Endodermal cell (in vitro differentiated cells): ENCODE results near the gene ZC3H12A. TPM values are rescaled to one million over a fixed set of nuclear protein-coding genes. Genes with fewer than 3 reads are reported as not detected.
"Not testable (repeated sequence)": the region's sequence is repeated elsewhere in the genome, so short reads cannot be mapped to it uniquely, and the experiment has no call there.

Experiments
- DNase-seq: peaks from one replicate; pipeline ENCODE4 v3.0.0-alpha.2; 2017
- H3K27ac ChIP-seq: 2 replicates; pipeline ENCODE4 v1.5.1; 2013; ENCODE audit warnings: mild to moderate bottlenecking, low read depth, low read length, moderate library complexity
- H3K27me3 ChIP-seq: 2 replicates; pipeline ENCODE4 v1.6.1; 2013; ENCODE audit warnings: mild to moderate bottlenecking, low read length, moderate library complexity; ENCODE audit not compliant: insufficient read depth, control insufficient read depth, poor library complexity, severe bottlenecking
- H3K36me3 ChIP-seq: 2 replicates; pipeline ENCODE4 v1.7.0; 2013; ENCODE audit warnings: mild to moderate bottlenecking, low read length, moderate library complexity; ENCODE audit not compliant: control insufficient read depth, insufficient read depth
- H3K4me1 ChIP-seq: one replicate; pipeline ENCODE4 v1.7.0; 2013; ENCODE audit warnings: low read length; ENCODE audit not compliant: control insufficient read depth, insufficient read depth
- H3K4me3 ChIP-seq: 2 replicates; pipeline ENCODE4 v1.5.1; 2013; ENCODE audit warnings: mild to moderate bottlenecking, low read length, moderate library complexity
- H3K9ac ChIP-seq: 2 replicates; pipeline ENCODE4 v1.6.1; 2013; ENCODE audit warnings: mild to moderate bottlenecking, low read length, moderate library complexity; ENCODE audit not compliant: poor library complexity, severe bottlenecking; ENCODE audit errors: extremely low read depth
- H3K9me3 ChIP-seq: 2 replicates; pipeline ENCODE4 v1.6.1; 2013; ENCODE audit warnings: mild to moderate bottlenecking, low read length, moderate library complexity; ENCODE audit not compliant: control insufficient read depth
- H3K27ac Mint-ChIP-seq: 2 replicates; pipeline ENCODE4 v1.8.0; 2020; ENCODE audit warnings: mixed read lengths
- H3K27me3 Mint-ChIP-seq: 2 replicates; pipeline ENCODE4 v1.8.0; 2021; ENCODE audit warnings: mild to moderate bottlenecking, mixed read lengths; ENCODE audit not compliant: insufficient read depth
- H3K36me3 Mint-ChIP-seq: 2 replicates; pipeline ENCODE4 v1.8.0; 2020; ENCODE audit warnings: low read depth, mixed read lengths
- H3K4me1 Mint-ChIP-seq: 2 replicates; pipeline ENCODE4 v1.8.0; 2020; ENCODE audit warnings: mixed read lengths
- H3K4me3 Mint-ChIP-seq: 2 replicates; pipeline ENCODE4 v1.8.0; 2020; ENCODE audit warnings: mild to moderate bottlenecking, moderate library complexity, mixed read lengths
- H3K9me3 Mint-ChIP-seq: 2 replicates; pipeline ENCODE4 v1.8.0; 2020; ENCODE audit warnings: mild to moderate bottlenecking, mixed read lengths
- WGBS, 2 experiments: methylation state at CpG; one replicate each; pipeline versions ENCODE4 v1.1.5 to v1.1.7; 2013; ENCODE audit warnings: missing lambda C conversion rate in 2 of 2, mixed read lengths in 1 of 2; ENCODE audit not compliant: insufficient coverage in 1 of 2, insufficient read length in 1 of 2; 5-methylcytosine and 5-hydroxymethylcytosine counted together
- total RNA-seq, 2 donors: library from RNA; stranded (reverse); fragmentation: NEBNext Ultra II Directional in 1 of 2; extraction: Animal tissue kit (Norgen Biotek cat#: 25700) in 1 of 2; gene quantifications; 2 replicates in 1 of 2; 3 replicates in 1 of 2; pipeline ENCODE4 v1.2.1, GENCODE V29; 2021
- TF ChIP-seq, protein P1 (sequence below): fragments of 200-600 bp; sonication (generic); conservative IDR thresholded peaks from 2 replicates; pipeline ENCODE4 v1.5.0; 2021; ENCODE audit warnings: antibody characterized with exemption, mild to moderate bottlenecking

Gene ZC3H12A
- total RNA-seq, 2 donors from 2014 or later = 5.5 to 5.8 TPM

DNA sequence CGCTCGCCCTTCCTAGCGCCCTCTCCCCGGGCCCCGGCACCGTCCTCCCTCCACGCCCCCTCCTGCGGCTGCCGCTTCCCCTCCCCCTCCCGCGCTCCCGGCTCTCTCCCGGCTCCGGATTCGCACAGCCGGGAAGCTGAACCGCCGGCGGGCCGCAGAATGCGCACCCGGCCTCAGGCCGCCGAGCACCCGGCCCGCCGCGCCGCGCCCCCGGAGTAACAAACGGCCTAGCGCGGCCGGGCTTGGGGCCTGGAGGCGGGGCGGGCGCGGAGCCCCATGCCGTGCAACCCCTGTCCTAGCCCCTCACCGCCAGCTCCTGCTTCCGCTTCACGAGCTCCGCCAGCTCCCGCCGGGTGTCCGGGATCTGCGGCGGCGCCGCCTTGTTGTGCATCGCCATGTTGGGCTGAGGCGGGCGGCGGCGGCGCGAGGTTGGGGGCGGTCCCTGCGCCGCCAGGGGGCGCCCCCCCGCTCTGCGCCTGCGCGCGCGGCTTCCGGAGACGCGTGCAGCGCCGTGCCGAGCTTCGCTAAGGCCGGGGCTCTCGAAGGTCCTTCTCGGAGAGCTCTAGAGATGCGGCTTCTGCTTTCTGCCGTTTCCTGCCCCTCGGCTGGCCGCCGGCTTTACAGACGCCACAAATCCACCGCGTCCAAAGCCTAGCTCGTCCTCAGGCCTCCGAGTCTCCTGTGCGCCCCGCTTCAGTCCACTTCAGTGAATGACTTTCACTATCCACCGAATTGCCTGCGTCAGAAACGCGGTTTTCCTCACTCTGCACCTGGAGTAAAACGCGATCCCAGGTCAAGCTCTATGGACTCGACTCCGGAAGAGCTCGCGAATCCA, 40.2 kb downstream of the ZC3H12A start, which contains the start of gene MEAF6:
MEAF6 (minus strand) TSS at position 417 of the 835 bp plus-strand sequence; CDS start at position 397, 20 bp downstream.
- Mint-ChIP-seq H3K4me1 (peaks cover 15% of the 10 kb centered on the region), H3K9me3 (no peaks in the 10 kb centered on the region), H3K27me3 (no peaks in the 10 kb centered on the region), H3K36me3 (peaks cover 17% of the 10 kb centered on the region), H3K4me3 (peak within 1 kb of the TSS; percentile 91), H3K27ac (peak within 1 kb of the TSS; percentile 98)
- Histone ChIP-seq H3K27me3 (peaks cover 6% of the 10 kb centered on the region), H3K27ac (peak within 1 kb of the TSS; percentile 54), H3K9me3 (no peaks in the 10 kb centered on the region), H3K4me3 (peak within 1 kb of the TSS; percentile 89), H3K4me1 (peaks cover 3% of the 10 kb centered on the region), H3K9ac (peak within 1 kb of the TSS; percentile 70), H3K36me3 (peaks cover 17% of the 10 kb centered on the region)
- TF ChIP-seq, protein P1, sequence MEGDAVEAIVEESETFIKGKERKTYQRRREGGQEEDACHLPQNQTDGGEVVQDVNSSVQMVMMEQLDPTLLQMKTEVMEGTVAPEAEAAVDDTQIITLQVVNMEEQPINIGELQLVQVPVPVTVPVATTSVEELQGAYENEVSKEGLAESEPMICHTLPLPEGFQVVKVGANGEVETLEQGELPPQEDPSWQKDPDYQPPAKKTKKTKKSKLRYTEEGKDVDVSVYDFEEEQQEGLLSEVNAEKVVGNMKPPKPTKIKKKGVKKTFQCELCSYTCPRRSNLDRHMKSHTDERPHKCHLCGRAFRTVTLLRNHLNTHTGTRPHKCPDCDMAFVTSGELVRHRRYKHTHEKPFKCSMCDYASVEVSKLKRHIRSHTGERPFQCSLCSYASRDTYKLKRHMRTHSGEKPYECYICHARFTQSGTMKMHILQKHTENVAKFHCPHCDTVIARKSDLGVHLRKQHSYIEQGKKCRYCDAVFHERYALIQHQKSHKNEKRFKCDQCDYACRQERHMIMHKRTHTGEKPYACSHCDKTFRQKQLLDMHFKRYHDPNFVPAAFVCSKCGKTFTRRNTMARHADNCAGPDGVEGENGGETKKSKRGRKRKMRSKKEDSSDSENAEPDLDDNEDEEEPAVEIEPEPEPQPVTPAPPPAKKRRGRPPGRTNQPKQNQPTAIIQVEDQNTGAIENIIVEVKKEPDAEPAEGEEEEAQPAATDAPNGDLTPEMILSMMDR = peak; percentile 89
- 0% methylated on average over 25 to 100 of the region's 100 CpGs for WGBS, 2 experiments
- DNase-seq = peak; percentile 94

DNA sequence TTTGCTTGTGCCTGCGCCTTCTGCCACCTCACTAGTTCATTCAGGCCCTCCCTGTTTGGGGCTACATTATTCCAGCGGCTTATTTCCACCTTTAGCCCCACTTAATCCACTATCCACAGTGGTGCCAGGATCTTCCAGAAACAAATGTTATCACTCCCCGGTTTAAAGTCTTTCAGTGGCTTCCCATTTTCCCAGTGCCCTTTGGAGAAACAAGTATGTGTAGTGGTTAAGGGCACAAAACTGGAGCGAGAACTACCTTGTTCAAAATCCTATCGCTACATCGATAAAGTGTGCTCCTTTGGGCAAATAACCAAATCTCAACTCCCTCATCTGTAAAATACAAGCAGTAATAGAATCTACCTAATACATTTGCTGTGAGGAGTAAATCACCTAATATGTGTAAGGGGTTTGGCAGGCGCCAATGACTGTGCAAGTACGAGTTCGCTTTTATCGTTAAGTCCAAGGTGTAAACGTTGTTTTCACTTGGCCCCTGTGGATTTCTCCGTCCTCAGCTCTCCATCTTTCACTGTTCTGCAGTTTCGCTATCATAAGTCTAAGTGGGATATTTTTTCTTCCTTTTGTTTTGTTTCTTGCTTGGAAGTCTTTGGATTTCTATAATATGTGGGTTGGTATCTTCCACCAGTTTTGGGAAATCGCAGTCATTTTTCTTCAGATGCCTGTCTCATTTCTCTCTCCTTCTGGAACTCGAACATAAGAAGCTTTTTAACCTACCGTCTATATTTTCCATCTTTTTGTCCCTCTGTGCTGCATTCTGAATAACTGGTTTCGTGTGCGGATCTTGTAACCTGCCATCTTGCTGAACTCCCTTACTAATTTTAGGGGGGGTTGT, 41.0 kb downstream of the ZC3H12A start:
- Mint-ChIP-seq H3K36me3 (peaks cover 17% of the 10 kb centered on the region), H3K9me3 (no peaks in the 10 kb centered on the region), H3K4me1 (peaks cover 15% of the 10 kb centered on the region), H3K4me3 (peak overlapping the region; percentile 91), H3K27me3 (no peaks in the 10 kb centered on the region), H3K27ac (peak overlapping the region; percentile 98)
- Histone ChIP-seq H3K4me1 (peaks cover 3% of the 10 kb centered on the region), H3K36me3 (peaks cover 17% of the 10 kb centered on the region), H3K27ac (no peak overlapping the region), H3K4me3 (peak overlapping the region; percentile 89), H3K9ac (peak overlapping the region; percentile 70), H3K27me3 (peaks cover 6% of the 10 kb centered on the region), H3K9me3 (no peaks in the 10 kb centered on the region)
- no peak for DNase-seq
- WGBS, 2 experiments = 67 to 68% methylated on average over 6 to 17 of the region's 18 CpGs
- TF ChIP-seq, protein P1 = no peak

DNA sequence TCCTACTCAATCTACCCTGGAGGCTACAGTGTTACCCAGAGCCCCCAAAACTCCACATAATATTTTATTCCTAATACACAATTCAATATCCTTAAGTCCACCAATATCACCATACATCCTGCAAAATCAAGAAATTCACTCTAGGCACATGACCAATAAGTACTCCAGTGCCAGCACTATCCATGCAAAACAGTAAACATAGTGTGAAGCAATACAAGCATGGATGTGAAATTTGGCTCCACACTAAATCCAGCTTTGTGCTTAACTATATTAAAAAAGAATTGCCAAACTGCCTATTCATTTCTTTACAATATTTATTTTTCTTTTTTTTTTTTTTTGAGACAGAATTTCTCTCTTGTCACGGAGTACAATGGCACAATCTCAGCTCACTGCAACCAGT, 43.2 kb downstream of the ZC3H12A start:
- WGBS, 2 experiments = 88 to 100% methylated on average over 1 of the region's 1 CpG
- Mint-ChIP-seq H3K4me1 (peaks cover 15% of the 10 kb centered on the region), H3K9me3 (no peaks in the 10 kb centered on the region), H3K4me3 (no peak overlapping the region), H3K36me3 (peaks cover 5% of the 10 kb centered on the region), H3K27ac (no peak overlapping the region), H3K27me3 (no peaks in the 10 kb centered on the region)
- Histone ChIP-seq H3K27ac (no peak overlapping the region), H3K36me3 (peaks cover 8% of the 10 kb centered on the region), H3K4me1 (peaks cover 3% of the 10 kb centered on the region), H3K27me3 (peaks cover 6% of the 10 kb centered on the region), H3K9ac (no peak overlapping the region), H3K4me3 (no peak overlapping the region), H3K9me3 (no peaks in the 10 kb centered on the region)
- TF ChIP-seq, protein P1 = no peak
- no peak for DNase-seq

DNA sequence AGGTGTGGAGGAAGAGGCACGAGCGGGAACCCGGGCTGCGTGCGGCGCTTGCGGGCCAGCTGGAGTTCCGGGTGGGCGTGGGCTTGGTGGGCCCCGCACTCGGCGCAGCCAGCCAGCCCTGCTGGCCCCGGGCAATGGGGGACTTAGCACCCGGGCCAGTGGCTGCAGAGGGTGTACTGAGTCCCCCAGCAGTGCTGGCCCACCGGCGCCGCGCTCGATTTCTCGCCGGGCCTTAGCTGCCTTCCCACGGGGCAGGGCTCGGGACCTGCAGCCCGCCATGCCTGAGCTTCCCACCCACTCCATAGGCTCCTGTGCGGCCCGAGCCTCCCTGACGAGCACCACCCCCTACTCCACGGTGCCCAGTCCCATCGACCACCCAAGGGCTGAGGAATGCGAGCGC, 43.9 kb downstream of the ZC3H12A start:
- H3K27ac Mint-ChIP-seq, H3K9me3 ChIP-seq, H3K4me3 Mint-ChIP-seq, H3K36me3 Mint-ChIP-seq, H3K4me1 ChIP-seq, H3K27ac ChIP-seq, H3K27me3 ChIP-seq, H3K9ac ChIP-seq, DNase-seq, H3K27me3 Mint-ChIP-seq, H3K9me3 Mint-ChIP-seq, H3K4me3 ChIP-seq, H3K36me3 ChIP-seq: not testable (repeated sequence)
- WGBS, 2 experiments = 92% methylated on average over 18 of the region's 31 CpGs; no CpG with 5 or more reads in 1 of the 2 experiments
- H3K4me1 Mint-ChIP-seq = peaks cover 14% of the 10 kb centered on the region
